GM21737 (cell line): ENCODE measurements around the gene SPOCK1.

Experiments
- ATAC-seq: cut with Tn5 transposase; IDR thresholded peaks from one replicate; pipeline ENCODE4 v1.9.1; 2021; ENCODE audit warnings: mild to moderate bottlenecking, moderate library complexity; ENCODE audit not compliant: unreplicated experiment

Gene SPOCK1

GRCh38 chr5:137496919-137497318 is 2.2 kb downstream of the SPOCK1 start:
- no peak for ATAC-seq

GRCh38 chr5:137492331-137492730 is 6.8 kb downstream of the SPOCK1 start:
- no peak for ATAC-seq

GRCh38 chr5:137491121-137491520 is 8.0 kb downstream of the SPOCK1 start:
- ATAC-seq: no peak

GRCh38 chr5:137490591-137490990 is 8.5 kb downstream of the SPOCK1 start:
- ATAC-seq: no peak

GRCh38 chr5:137488974-137489373 is 10.2 kb downstream of the SPOCK1 start:
- ATAC-seq: no peak

- no peak for ATAC-seq
Observed at GRCh38 chr5:137488516-137488915, 10.6 kb downstream of the SPOCK1 start.

GRCh38 chr5:137487600-137487999 is 11.5 kb downstream of the SPOCK1 start:
- ATAC-seq: no peak

- no peak for ATAC-seq
Observed at GRCh38 chr5:137486707-137487106, 12.4 kb downstream of the SPOCK1 start.

GRCh38 chr5:137481596-137481995 is 17.5 kb downstream of the SPOCK1 start:
- no peak for ATAC-seq

GRCh38 chr5:137478043-137478442 is 21.1 kb downstream of the SPOCK1 start:
- no peak for ATAC-seq

GRCh38 chr5:137470921-137471220 is 28.3 kb downstream of the SPOCK1 start:
- ATAC-seq: no peak

GRCh38 chr5:137470111-137470920 is 28.8 kb downstream of the SPOCK1 start:
- no peak for ATAC-seq

GRCh38 chr5:137466889-137467288 is 32.2 kb downstream of the SPOCK1 start:
- ATAC-seq: no peak

- ATAC-seq: no peak
Observed at GRCh38 chr5:137465930-137466329, 33.2 kb downstream of the SPOCK1 start.

GRCh38 chr5:137462816-137463520 is 36.2 kb downstream of the SPOCK1 start:
- no peak for ATAC-seq

- no peak for ATAC-seq
Observed at GRCh38 chr5:137462265-137462590, 36.9 kb downstream of the SPOCK1 start.

- ATAC-seq: no peak
Observed at GRCh38 chr5:137461391-137462264, 37.5 kb downstream of the SPOCK1 start.

- no peak for ATAC-seq
Observed at GRCh38 chr5:137454671-137455070, 44.5 kb downstream of the SPOCK1 start.

- no peak for ATAC-seq
Observed at GRCh38 chr5:137453483-137454080, 45.5 kb downstream of the SPOCK1 start.

GRCh38 chr5:137450759-137451158 is 48.4 kb downstream of the SPOCK1 start:
- no peak for ATAC-seq

- no peak for ATAC-seq
Observed at GRCh38 chr5:137448868-137449267, 50.3 kb downstream of the SPOCK1 start.
